Measurements from ENCODE around the gene KCNQ5. TPM values are rescaled to one million over a fixed set of nuclear protein-coding genes. Genes with fewer than 3 reads are reported as not detected.

KCNQ5 gene
- total and polyA plus RNA-seq, 10 of the 15 experiments (the other 5 are each of a cell fraction or from before 2014, with no cell fraction given), result 0.60 to 16.2 (median 3.2) TPM

DNA sequence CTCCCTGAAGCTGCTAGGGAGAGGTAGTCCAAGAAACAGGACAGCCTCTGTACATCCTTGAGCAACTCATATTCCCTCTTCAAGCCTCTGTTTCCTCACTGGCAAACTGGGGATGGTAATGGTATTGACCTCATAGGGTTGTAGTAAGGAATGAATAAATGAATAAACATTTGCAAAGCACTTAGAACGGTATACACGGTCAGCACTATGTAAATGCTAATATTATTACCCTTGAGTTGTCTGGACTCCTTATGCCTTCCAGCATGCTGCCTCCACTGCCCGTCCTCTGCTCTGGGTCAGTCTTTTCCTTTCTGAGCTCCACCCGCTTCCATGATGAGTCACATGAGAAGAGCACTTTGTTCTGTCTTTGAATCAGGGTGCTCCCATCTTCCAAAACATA, 552.8 kb downstream of the KCNQ5 start (continued):
- TF ChIP-seq ZNF592 (IDR thresholded peaks at IDR 0.05), result no peak
- no peak for TF ChIP-seq ZBED1 (IDR thresholded peaks at IDR 0.05; ENCODE audit: borderline replicate concordance)
- TF ChIP-seq YBX1 (IDR thresholded peaks at IDR 0.05), result no peak
- no peak for TF ChIP-seq MTA3 (IDR thresholded peaks at IDR 0.05; ENCODE audit: borderline replicate concordance, low read length)
- no peak for TF ChIP-seq NFYA (IDR thresholded peaks at IDR 0.05; ENCODE audit: borderline replicate concordance, low read depth, low read length)
- TF ChIP-seq MYC (IDR thresholded peaks at IDR 0.05; ENCODE audit: insufficient read depth, insufficient read length, insufficient replicate concordance, low read length, severe bottlenecking), result no peak

DNA sequence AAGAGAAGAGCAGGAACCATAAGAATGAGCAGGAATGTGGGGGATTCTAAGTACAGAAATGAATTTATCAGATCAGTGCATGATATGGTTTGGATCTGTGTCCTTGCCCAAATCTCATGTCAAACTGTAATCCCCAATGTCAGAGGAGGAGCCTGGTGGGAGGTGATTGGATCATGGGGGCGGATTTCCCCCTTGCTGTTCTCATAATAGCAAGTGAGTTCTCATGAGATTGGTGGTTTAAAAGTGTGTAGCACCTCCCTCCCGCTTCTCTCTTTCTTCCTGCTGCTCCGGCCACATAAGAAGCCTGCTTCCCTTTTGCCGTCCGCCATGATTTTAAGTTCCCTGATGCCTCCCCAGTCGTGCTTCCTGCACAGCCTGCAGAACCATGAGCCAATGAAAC, 554.2 kb downstream of the KCNQ5 start:
- H3K4me2 ChIP-seq (ENCODE audit: control insufficient read depth, insufficient read depth), result peak overlapping the region; percentile 30
- no peaks in the 10 kb centered on the region for H3K9me3 ChIP-seq (replicated peaks; ENCODE audit: control insufficient read depth, insufficient read depth, low read length)
- DNase-seq (ENCODE audit: low read depth, low spot score) (no peak), FAIRE-seq (no peak), ATAC-seq (no peak)
- H2AFZ ChIP-seq (ENCODE audit: control insufficient read depth, low read depth, low read length), result no peak overlapping the region
- CTCF ChIA-PET, result interaction anchor here (1.3 to 1.4 kb wide), 2 partner anchors 560 to 762 kb away, joined by 4 to 5 read pairs; no protein-coding TSS in a partner anchor
- intact Hi-C loops (cut with micrococcal nuclease; ENCODE audit: unreplicated experiment), result no loop called here
- BruUV-seq (replicated peaks), result no TSS peak
- no peak overlapping the region for H3K9ac ChIP-seq (ENCODE audit: control insufficient read depth, insufficient read depth, low read length)
- WGBS (ENCODE audit: insufficient coverage, insufficient replicate concordance, low lambda C conversion rate, missing lambda C conversion rate), result 87% methylated on average over 5 of the region's 6 CpGs
- no peaks in the 10 kb centered on the region for H3K79me2 ChIP-seq (ENCODE audit: control insufficient read depth, insufficient read depth, low read length)
- H4K20me1 ChIP-seq (ENCODE audit: control insufficient read depth, insufficient read depth), result no peaks in the 10 kb centered on the region
- in situ Hi-C loops (cut with MboI), result loop anchor here (5.0 kb wide), 1 partner anchor 764 kb away; no protein-coding TSS in a partner anchor
- SMC1A ChIA-PET (ENCODE audit: uncharacterized antibody, unreplicated experiment), result interaction anchor here (3.1 kb wide), 1 partner anchor 558 kb away, joined by 27 read pairs; no protein-coding TSS in a partner anchor
- POLR2A ChIA-PET, result interaction anchor here (1.1 kb wide), 1 partner anchor 24 kb away, joined by 3 read pairs; no protein-coding TSS in a partner anchor
- H3K4me3 ChIP-seq, result no peak overlapping the region
- H3K4me1 ChIP-seq (ENCODE audit: control insufficient read depth, insufficient read depth, low read length), result peaks cover 25% of the 10 kb centered on the region
- no peaks in the 10 kb centered on the region; a peak in 1 of 4 replicates for H3K36me3 ChIP-seq (ENCODE audit: control insufficient read depth in 2 of 2, insufficient read depth in 2 of 2, low read length in 1 of 2)
- H3K27me3 ChIP-seq (replicated peaks in 1 of 2; ENCODE audit: control insufficient read depth in 2 of 2, insufficient read depth in 2 of 2, low read length in 1 of 2), result no peaks in the 10 kb centered on the region
- H3K27ac ChIP-seq (ENCODE audit: control insufficient read depth, insufficient read depth), result no peak overlapping the region
- RAD21 ChIA-PET (ENCODE audit: unreplicated experiment), result interaction anchor here (3.1 kb wide), 1 partner anchor 559 kb away, joined by 19 read pairs; no protein-coding TSS in a partner anchor
- TF ChIP-seq TBL1XR1 (IDR thresholded peaks at IDR 0.05; ENCODE audit: low read depth, low read length) (no peak), CBFB (IDR thresholded peaks at IDR 0.05; ENCODE audit: low read depth) (no peak), MTA2 (IDR thresholded peaks at IDR 0.05; ENCODE audit: low read depth) (no peak), SIX5 (IDR thresholded peaks at IDR 0.05; ENCODE audit: low read depth, low read length, severe bottlenecking) (no peak), WRNIP1 (IDR thresholded peaks at IDR 0.05; ENCODE audit: borderline replicate concordance, low read depth, low read length) (no peak), RFX5 (IDR thresholded peaks at IDR 0.05; ENCODE audit: low read depth, low read length) (no peak), ZNF274 (IDR thresholded peaks at IDR 0.05; ENCODE audit: insufficient read depth, insufficient read length) (no peak), RAD21 (IDR thresholded peaks at IDR 0.05; ENCODE audit: insufficient read depth, low read depth, low read length) (no peak), ETV6 (conservative IDR thresholded peaks at IDR 0.05 in 1 of 2, IDR thresholded peaks at IDR 0.05 in 1 of 2; ENCODE audit: borderline replicate concordance in 1 of 2, low read depth in 1 of 2) (no peak), MAX (IDR thresholded peaks at IDR 0.05; ENCODE audit: low read depth, low read length) (no peak)
- TF ChIP-seq, protein P1, sequence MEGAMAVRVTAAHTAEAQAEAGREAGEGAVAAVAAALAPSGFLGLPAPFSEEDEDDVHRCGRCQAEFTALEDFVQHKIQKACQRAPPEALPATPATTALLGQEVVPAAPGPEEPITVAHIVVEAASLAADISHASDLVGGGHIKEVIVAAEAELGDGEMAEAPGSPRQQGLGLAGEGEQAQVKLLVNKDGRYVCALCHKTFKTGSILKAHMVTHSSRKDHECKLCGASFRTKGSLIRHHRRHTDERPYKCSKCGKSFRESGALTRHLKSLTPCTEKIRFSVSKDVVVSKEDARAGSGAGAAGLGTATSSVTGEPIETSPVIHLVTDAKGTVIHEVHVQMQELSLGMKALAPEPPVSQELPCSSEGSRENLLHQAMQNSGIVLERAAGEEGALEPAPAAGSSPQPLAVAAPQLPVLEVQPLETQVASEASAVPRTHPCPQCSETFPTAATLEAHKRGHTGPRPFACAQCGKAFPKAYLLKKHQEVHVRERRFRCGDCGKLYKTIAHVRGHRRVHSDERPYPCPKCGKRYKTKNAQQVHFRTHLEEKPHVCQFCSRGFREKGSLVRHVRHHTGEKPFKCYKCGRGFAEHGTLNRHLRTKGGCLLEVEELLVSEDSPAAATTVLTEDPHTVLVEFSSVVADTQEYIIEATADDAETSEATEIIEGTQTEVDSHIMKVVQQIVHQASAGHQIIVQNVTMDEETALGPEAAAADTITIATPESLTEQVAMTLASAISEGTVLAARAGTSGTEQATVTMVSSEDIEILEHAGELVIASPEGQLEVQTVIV (IDR thresholded peaks at IDR 0.05; ENCODE audit: borderline replicate concordance, partially characterized antibody), result no peak

Data from GM12878 (cell line).